SIG-M5 (cell line): Measurements from ENCODE around the gene GPAM.
"Not testable (repeated sequence)": the region's sequence is repeated elsewhere in the genome, so short reads cannot be mapped to it uniquely, and the experiment has no call there.

Experiments used
- DNase-seq: peaks from one replicate; lab custom pipeline; 2025; lab: John Stamatoyannopoulos, UW

The GPAM gene

GRCh38 chr10:112183329-112184051 lies at the start of gene GPAM:
Gene GPAM, minus strand, starts transcription at chr10:112183765. Its CDS starts 1,981 bp downstream, at chr10:112181784.
- no peak for DNase-seq

- DNase-seq = no peak
Observed at GRCh38 chr10:112232670-112233069, 49.1 kb upstream of the GPAM start.

GRCh38 chr10:112231602-112232400 lies 48.2 kb upstream of the GPAM start:
- no peak for DNase-seq

GRCh38 chr10:112230325-112230988 lies 46.9 kb upstream of the GPAM start:
- DNase-seq = no peak

GRCh38 chr10:112229901-112230300 lies 46.3 kb upstream of the GPAM start:
- no peak for DNase-seq

- no peak for DNase-seq
Observed at GRCh38 chr10:112229096-112229495, 45.5 kb upstream of the GPAM start.

- DNase-seq = not testable (repeated sequence)
Observed at GRCh38 chr10:112228366-112229088, 45.0 kb upstream of the GPAM start.

GRCh38 chr10:112227331-112227987 lies 43.9 kb upstream of the GPAM start:
- DNase-seq = no peak

- DNase-seq = no peak
Observed at GRCh38 chr10:112226439-112227248, 43.1 kb upstream of the GPAM start.

- no peak for DNase-seq
Observed at GRCh38 chr10:112225771-112226438, 42.3 kb upstream of the GPAM start.

GRCh38 chr10:112224933-112225529 lies 41.5 kb upstream of the GPAM start:
- DNase-seq = no peak

- no peak for DNase-seq
Observed at GRCh38 chr10:112223725-112224124, 40.2 kb upstream of the GPAM start.

- DNase-seq = no peak
Observed at GRCh38 chr10:112222799-112223198, 39.2 kb upstream of the GPAM start.

- no peak for DNase-seq
Observed at GRCh38 chr10:112221545-112221944, 38.0 kb upstream of the GPAM start.

GRCh38 chr10:112218960-112219359 lies 35.4 kb upstream of the GPAM start:
- DNase-seq = no peak

- DNase-seq = no peak
Observed at GRCh38 chr10:112218036-112218390, 34.4 kb upstream of the GPAM start.

GRCh38 chr10:112217386-112218035 lies 33.9 kb upstream of the GPAM start:
- no peak for DNase-seq

- no peak for DNase-seq
Observed at GRCh38 chr10:112216966-112217365, 33.4 kb upstream of the GPAM start.

- DNase-seq = no peak
Observed at GRCh38 chr10:112216151-112216550, 32.6 kb upstream of the GPAM start.
